ENCODE data around the gene PRADC1. TPM values are rescaled to one million over a fixed set of nuclear protein-coding genes. Genes with fewer than 3 reads are reported as not detected.
A peak's percentile ranks its signal among the peaks of the same experiment; 100 is the strongest.

The PRADC1 gene
- total and polyA plus RNA-seq, 2 donors from 2014 or later: 16.1 to 57.7 TPM

DNA sequence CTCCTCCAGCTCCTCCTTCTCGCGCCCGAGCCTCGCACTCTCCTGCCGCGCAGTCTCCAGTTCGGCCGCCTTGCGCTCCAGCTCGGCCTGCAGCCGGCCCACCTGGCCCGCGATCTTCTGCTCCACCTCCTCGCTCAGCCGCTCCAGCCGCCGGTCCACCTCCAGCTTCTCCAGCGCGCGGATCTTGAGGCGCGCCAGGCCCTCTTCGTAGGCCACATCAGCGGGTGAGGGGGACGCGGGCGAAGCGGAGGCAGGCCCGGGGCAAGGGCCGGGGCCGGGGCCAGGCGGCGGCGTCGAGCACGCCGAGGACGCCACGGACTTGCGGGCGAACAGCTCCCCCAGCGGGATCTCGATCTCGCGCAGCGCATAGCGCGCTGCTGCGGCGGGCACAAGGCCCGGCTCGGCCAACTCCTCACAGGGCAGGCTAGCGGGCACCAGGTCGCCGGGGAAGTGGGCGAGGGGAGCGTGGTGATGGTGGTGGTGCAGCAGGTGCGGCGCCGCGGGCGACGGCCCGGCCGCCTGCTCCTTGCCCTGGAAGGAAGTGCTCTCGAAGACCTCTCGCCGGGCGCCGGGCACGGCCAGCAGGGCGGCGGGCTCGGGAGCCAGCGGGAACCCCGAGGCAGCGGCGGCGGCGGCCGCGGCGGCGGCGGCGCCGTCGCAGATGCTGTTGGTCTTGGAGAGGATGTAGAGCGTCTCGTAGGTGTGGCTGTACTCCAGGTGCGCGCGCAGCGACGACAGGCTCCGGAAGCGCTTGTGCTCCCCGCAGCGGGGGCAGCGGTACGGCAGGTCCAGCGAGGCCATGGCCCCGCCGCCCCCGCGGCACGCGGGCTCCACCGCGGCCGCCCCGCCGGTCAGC is 36.0 kb upstream of the PRADC1 start:
- FAIRE-seq: no peak
- peaks cover 20% of the 10 kb centered on the region for H3K27me3 ChIP-seq (ENCODE audit: control insufficient read depth, insufficient read depth, low read length)
- H3K9me3 ChIP-seq (ENCODE audit: control insufficient read depth in 2 of 3, insufficient read depth in 1 of 3, low read length in 3 of 3): no peaks in the 10 kb centered on the region
- no peak overlapping the region for H3K4me3 ChIP-seq (ENCODE audit: low read length in 3 of 3)
- peaks cover 0 to 6% (median 0%) of the 10 kb centered on the region in 3 donors for H3K4me1 ChIP-seq (ENCODE audit: control insufficient read depth in 2 of 3, insufficient read depth in 2 of 3, low read depth in 1 of 3, low read length in 3 of 3)
- H3K27ac ChIP-seq (ENCODE audit: low read depth in 2 of 2, low read length in 2 of 2): no peak overlapping the region
- intact Hi-C loops (cut with DNase I): no loop called here
- no peak overlapping the region for H3K9ac ChIP-seq (ENCODE audit: low read length in 3 of 3)
- peak in 4 of 5 donors; percentile 59 to 63 (median 62) for DNase-seq
- TF ChIP-seq CTCF (IDR thresholded peaks at IDR 0.05; ENCODE audit: borderline replicate concordance, extremely low read depth, insufficient read depth): no peak
- H3K36me3 ChIP-seq (ENCODE audit: control insufficient read depth in 2 of 3, insufficient read depth in 3 of 3, low read length in 3 of 3): no peaks in the 10 kb centered on the region

- Histone ChIP-seq H3K4me3 (ENCODE audit: low read length in 3 of 3) (no peak overlapping the region), H3K27me3 (ENCODE audit: control insufficient read depth, insufficient read depth, low read length) (peaks cover 20% of the 10 kb centered on the region), H3K27ac (ENCODE audit: low read depth in 2 of 2, low read length in 2 of 2) (no peak overlapping the region), H3K9ac (ENCODE audit: low read length in 3 of 3) (no peak overlapping the region), H3K36me3 (ENCODE audit: control insufficient read depth in 2 of 3, insufficient read depth in 3 of 3, low read length in 3 of 3) (no peaks in the 10 kb centered on the region), H3K9me3 (ENCODE audit: control insufficient read depth in 2 of 3, insufficient read depth in 1 of 3, low read length in 3 of 3) (no peaks in the 10 kb centered on the region), H3K4me1 (ENCODE audit: control insufficient read depth in 2 of 3, insufficient read depth in 2 of 3, low read depth in 1 of 3, low read length in 3 of 3) (peaks cover 0 to 6% (median 0%) of the 10 kb centered on the region in 3 donors)
- TF ChIP-seq CTCF (IDR thresholded peaks at IDR 0.05; ENCODE audit: borderline replicate concordance, extremely low read depth, insufficient read depth): no peak
- DNase-seq: peak in 1 of 5 donors; percentile 63
- no peak for FAIRE-seq
- intact Hi-C loops (cut with DNase I): no loop called here
Observed at GRCh38 chr2:73268366-73268829, 35.4 kb upstream of the PRADC1 start.

DNA sequence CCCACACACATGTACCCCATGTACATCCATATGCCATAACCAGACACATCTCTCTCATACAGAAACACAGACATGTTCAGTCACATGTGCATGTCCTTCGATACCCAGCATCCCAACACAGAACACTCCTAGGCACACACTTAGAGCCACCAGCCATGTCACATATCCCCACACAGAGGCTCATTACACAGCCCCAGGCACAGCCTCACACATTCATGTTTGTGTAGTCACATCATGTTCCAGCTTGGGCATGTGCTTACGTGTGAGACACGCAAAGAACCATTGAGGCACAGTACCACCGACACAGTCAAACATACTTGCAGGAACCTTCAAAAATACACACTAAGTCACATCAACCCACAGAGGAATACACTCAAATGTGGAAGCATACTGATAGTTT is 34.0 kb upstream of the PRADC1 start:
- TF ChIP-seq CTCF (IDR thresholded peaks at IDR 0.05; ENCODE audit: borderline replicate concordance, extremely low read depth, insufficient read depth): no peak
- no peak for FAIRE-seq
- H3K4me1 ChIP-seq (ENCODE audit: control insufficient read depth in 2 of 3, insufficient read depth in 2 of 3, low read depth in 1 of 3, low read length in 3 of 3): peaks cover 0 to 6% (median 0%) of the 10 kb centered on the region in 3 donors
- DNase-seq: no peak
- no peaks in the 10 kb centered on the region for H3K36me3 ChIP-seq (ENCODE audit: control insufficient read depth in 2 of 3, insufficient read depth in 3 of 3, low read length in 3 of 3)
- H3K4me3 ChIP-seq (ENCODE audit: low read length in 3 of 3): no peak overlapping the region
- H3K9me3 ChIP-seq (ENCODE audit: control insufficient read depth in 2 of 3, insufficient read depth in 1 of 3, low read length in 3 of 3): no peaks in the 10 kb centered on the region
- no peak overlapping the region for H3K9ac ChIP-seq (ENCODE audit: low read length in 3 of 3)
- peaks cover 20% of the 10 kb centered on the region for H3K27me3 ChIP-seq (ENCODE audit: control insufficient read depth, insufficient read depth, low read length)
- intact Hi-C loops (cut with DNase I): no loop called here
- H3K27ac ChIP-seq (ENCODE audit: low read depth in 2 of 2, low read length in 2 of 2): no peak overlapping the region
